B cell (primary cell): Measurements from ENCODE around the gene C1QTNF7. TPM values are rescaled to one million over a fixed set of nuclear protein-coding genes. Genes with fewer than 3 reads are reported as not detected.

Source experiments
- ATAC-seq: fragments of 200-7000 bp; cut with Tn5 transposase; one replicate; pipeline ENCODE4 v1.10.0; 2021; ENCODE audit warnings: low read depth, mild to moderate bottlenecking, moderate number of reproducible peaks, moderate library complexity
- CTCF ChIA-PET: fragments of 350-600 bp; sonication (Branson Sonifier 250); formaldehyde crosslinking; loops from one replicate; lab custom pipeline; 2021; ENCODE audit warnings: antibody characterized with exemption, inconsistent platforms; lab: Charles Lee
- POLR2A ChIA-PET: fragments of 350-600 bp; sonication (Branson Sonifier 250); formaldehyde crosslinking; loops from one replicate; lab custom pipeline; 2021; ENCODE audit warnings: antibody characterized with exemption; lab: Charles Lee
- DNase-seq: peaks from one replicate; pipeline ENCODE4 v3.0.0; 2013
- H2AFZ ChIP-seq: 2 replicates; pipeline ENCODE4 v1.6.1; 2012; ENCODE audit warnings: mild to moderate bottlenecking, low read depth, low read length; ENCODE audit not compliant: insufficient read depth, poor library complexity, severe bottlenecking
- H3K27ac ChIP-seq, 2 donors: 1 replicate in 1 of 2; 2 replicates in 1 of 2; pipeline ENCODE4 v1.5.1; 2012 to 2013; ENCODE audit warnings: low read length in 2 of 2, mild to moderate bottlenecking in 2 of 2, moderate library complexity in 1 of 2
- H3K27me3 ChIP-seq, 4 experiments: fragments of 200-600 bp in 1 of 4; sonication (generic) in 1 of 4; replicated peaks in 1 of 4; 1 replicate in 2 of 4; 2 replicates in 2 of 4; pipeline versions ENCODE4 v1.6.1 to v1.7.0; 2013 to 2016; ENCODE audit warnings: low read length in 3 of 4, mild to moderate bottlenecking in 2 of 4, mixed read lengths in 1 of 4, moderate library complexity in 1 of 4; ENCODE audit not compliant: insufficient read depth in 4 of 4, control insufficient read depth in 3 of 4; ENCODE audit errors: control extremely low read depth in 1 of 4
- H3K36me3 ChIP-seq, 2 experiments: replicated peaks in 1 of 2; 1 replicate in 1 of 2; 2 replicates in 1 of 2; pipeline versions ENCODE4 v1.6.1 to v1.7.1; 2013; ENCODE audit warnings: low read length in 1 of 2; ENCODE audit not compliant: insufficient read depth in 2 of 2, control insufficient read depth in 1 of 2; ENCODE audit errors: control extremely low read depth in 1 of 2, extremely low read depth in 1 of 2
- H3K4me1 ChIP-seq, 2 donors: fragments of 200-600 bp in 1 of 2; sonication (generic) in 1 of 2; 1 replicate in 1 of 2; 2 replicates in 1 of 2; pipeline versions ENCODE4 v1.5.1 to v1.6.1; 2013 to 2017; ENCODE audit warnings: low read length in 2 of 2; ENCODE audit not compliant: control insufficient read depth in 2 of 2, insufficient read depth in 2 of 2
- H3K4me2 ChIP-seq: replicated peaks from 2 replicates; pipeline ENCODE3; 2012; ENCODE audit warnings: mild to moderate bottlenecking, low read depth, low read length; ENCODE audit not compliant: poor library complexity, severe bottlenecking
- H3K4me3 ChIP-seq, 5 experiments: fragments of 200-600 bp in 1 of 5; sonication (generic) in 1 of 5; 1 replicate in 3 of 5; 2 replicates in 2 of 5; pipeline versions ENCODE4 v1.5.1 to v1.7.0; 2011 to 2016; ENCODE audit warnings: low read length in 4 of 5, mild to moderate bottlenecking in 4 of 5, low read depth in 2 of 5, control low read depth in 1 of 5, moderate library complexity in 1 of 5; ENCODE audit not compliant: insufficient read depth in 1 of 5; ENCODE audit errors: control extremely low read depth in 1 of 5, extremely low read depth in 1 of 5
- H3K79me2 ChIP-seq: fragments of 200-600 bp; sonication (generic); one replicate; pipeline ENCODE4 v1.6.0; 2016; ENCODE audit warnings: low read length; ENCODE audit not compliant: control insufficient read depth, insufficient read depth
- H3K9ac ChIP-seq: fragments of 200-600 bp; sonication (generic); 2 replicates; pipeline ENCODE4 v1.6.1; 2017; ENCODE audit warnings: mild to moderate bottlenecking, low read length, moderate library complexity
- H3K9me3 ChIP-seq, 3 donors: one replicate each; pipeline versions ENCODE4 v1.6.1 to v1.7.1; 2013; ENCODE audit warnings: low read length in 2 of 3; ENCODE audit not compliant: control insufficient read depth in 2 of 3, insufficient read depth in 1 of 3; ENCODE audit errors: control extremely low read depth in 1 of 3
- H4K20me1 ChIP-seq: 2 replicates; pipeline ENCODE4 v1.6.0; 2012; ENCODE audit warnings: mild to moderate bottlenecking, low read length; ENCODE audit not compliant: insufficient read depth, control insufficient read depth, poor library complexity, severe bottlenecking
- H3K27ac Mint-ChIP-seq: one replicate; pipeline ENCODE4 v1.8.0; 2021; ENCODE audit warnings: mixed read lengths
- H3K27me3 Mint-ChIP-seq: one replicate; pipeline ENCODE4 v1.8.0; 2021; ENCODE audit warnings: mixed read lengths
- H3K4me1 Mint-ChIP-seq: one replicate; pipeline ENCODE4 v1.8.0; 2021; ENCODE audit warnings: mixed read lengths
- H3K4me3 Mint-ChIP-seq: one replicate; pipeline ENCODE4 v1.8.0; 2021; ENCODE audit warnings: mixed read lengths
- H3K9me3 Mint-ChIP-seq: one replicate; pipeline ENCODE4 v1.8.0; 2022; ENCODE audit warnings: mixed read lengths; ENCODE audit not compliant: insufficient read depth
- EZH2 ChIP-seq: IDR thresholded peaks from 2 replicates; pipeline ENCODE4 v1.6.1; 2012; ENCODE audit warnings: borderline replicate concordance, low read depth, mild to moderate bottlenecking, moderate library complexity, low read length; ENCODE audit not compliant: insufficient read depth, poor library complexity, severe bottlenecking
- WGBS: methylation state at CpG from one replicate; pipeline ENCODE4 v1.1.5; 2013; ENCODE audit warnings: missing lambda C conversion rate; ENCODE audit not compliant: insufficient coverage; 5-methylcytosine and 5-hydroxymethylcytosine counted together
- intact Hi-C: fragments of 100-400 bp; cut with micrococcal nuclease; formaldehyde crosslinking; loops from one replicate; pipeline ENCODE4 v1.10.0; 2022
- polyA plus RNA-seq: library from polyadenylated mRNA; depleted of rRNA; stranded (reverse); fragments of >200 nt; gene quantifications from 2 replicates; pipeline ENCODE4 v1.2.3, GENCODE V29; 2012
- total RNA-seq, 2 donors: library from RNA; stranded (reverse); fragments of 120-200 nt in 1 of 2; gene quantifications; 1 replicate in 1 of 2; 2 replicates in 1 of 2; pipeline versions ENCODE4 v1.2.3 to v1.2.4, GENCODE V29; 2013 to 2022
- TF ChIP-seq, protein P1 (sequence below): fragments of 200-600 bp; IDR thresholded peaks from one replicate; pipeline ENCODE4 v1.8.0; 2022; ENCODE audit warnings: antibody characterized with exemption, mild to moderate bottlenecking

The C1QTNF7 gene
- total and polyA plus RNA-seq, 2 donors (not counting 1 experiment from before 2014, with no cell fraction given): not detected

DNA sequence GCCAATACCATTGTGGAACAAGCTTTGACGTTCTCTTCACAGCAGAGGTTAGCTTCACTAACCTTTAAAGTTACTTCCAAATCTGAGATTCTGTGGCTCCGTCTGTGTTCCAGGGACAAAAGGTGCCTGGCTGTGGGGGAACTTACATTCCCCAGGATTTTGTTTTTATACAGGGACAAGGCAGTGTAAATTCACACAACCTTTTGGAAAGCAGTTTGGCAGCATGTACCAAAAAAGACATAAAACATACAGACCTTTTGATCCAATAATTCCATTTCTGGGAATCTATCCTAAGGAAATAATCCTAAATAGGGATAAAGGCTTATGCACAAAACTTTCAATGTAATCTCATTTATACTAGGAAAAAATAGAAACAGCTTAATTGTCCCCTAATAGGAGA, 8.9 kb upstream of the C1QTNF7 start:
- no peaks in the 10 kb centered on the region for H3K27me3 ChIP-seq
- H3K36me3 ChIP-seq: no peaks in the 10 kb centered on the region
- H3K4me2 ChIP-seq: no peak overlapping the region
- no peak for DNase-seq
- ATAC-seq: no peak
- 100% methylated on average over 2 of the region's 2 CpGs for WGBS
- H3K27ac Mint-ChIP-seq: no peak overlapping the region
- H3K4me3 Mint-ChIP-seq: no peak overlapping the region
- intact Hi-C loops: loop anchor here (10.0 kb wide), 1 partner anchor 236 kb away; the partner anchor contains the start of gene FBXL5
- no peaks in the 10 kb centered on the region for H3K9me3 Mint-ChIP-seq
- H3K4me1 ChIP-seq: peaks cover 29 to 30% of the 10 kb centered on the region in 2 donors
- H3K27me3 Mint-ChIP-seq: no peaks in the 10 kb centered on the region
- H3K9ac ChIP-seq: no peak overlapping the region
- ChIA-PET POLR2A (no interaction called here), CTCF (interaction anchor here (1.2 kb wide), 1 partner anchor 39 kb away, joined by 3 read pairs; no protein-coding TSS in a partner anchor)
- H3K4me1 Mint-ChIP-seq: peaks cover 30% of the 10 kb centered on the region
- H3K79me2 ChIP-seq: no peaks in the 10 kb centered on the region
- H3K4me3 ChIP-seq: no peak overlapping the region
- TF ChIP-seq, protein P1, sequence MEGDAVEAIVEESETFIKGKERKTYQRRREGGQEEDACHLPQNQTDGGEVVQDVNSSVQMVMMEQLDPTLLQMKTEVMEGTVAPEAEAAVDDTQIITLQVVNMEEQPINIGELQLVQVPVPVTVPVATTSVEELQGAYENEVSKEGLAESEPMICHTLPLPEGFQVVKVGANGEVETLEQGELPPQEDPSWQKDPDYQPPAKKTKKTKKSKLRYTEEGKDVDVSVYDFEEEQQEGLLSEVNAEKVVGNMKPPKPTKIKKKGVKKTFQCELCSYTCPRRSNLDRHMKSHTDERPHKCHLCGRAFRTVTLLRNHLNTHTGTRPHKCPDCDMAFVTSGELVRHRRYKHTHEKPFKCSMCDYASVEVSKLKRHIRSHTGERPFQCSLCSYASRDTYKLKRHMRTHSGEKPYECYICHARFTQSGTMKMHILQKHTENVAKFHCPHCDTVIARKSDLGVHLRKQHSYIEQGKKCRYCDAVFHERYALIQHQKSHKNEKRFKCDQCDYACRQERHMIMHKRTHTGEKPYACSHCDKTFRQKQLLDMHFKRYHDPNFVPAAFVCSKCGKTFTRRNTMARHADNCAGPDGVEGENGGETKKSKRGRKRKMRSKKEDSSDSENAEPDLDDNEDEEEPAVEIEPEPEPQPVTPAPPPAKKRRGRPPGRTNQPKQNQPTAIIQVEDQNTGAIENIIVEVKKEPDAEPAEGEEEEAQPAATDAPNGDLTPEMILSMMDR: no peak
- TF ChIP-seq EZH2: no peak
- H4K20me1 ChIP-seq: no peaks in the 10 kb centered on the region
- H3K9me3 ChIP-seq: peaks cover 0 to 3% (median 0%) of the 10 kb centered on the region in 3 donors
- H3K27ac ChIP-seq: no peak overlapping the region
- no peak overlapping the region for H2AFZ ChIP-seq

DNA sequence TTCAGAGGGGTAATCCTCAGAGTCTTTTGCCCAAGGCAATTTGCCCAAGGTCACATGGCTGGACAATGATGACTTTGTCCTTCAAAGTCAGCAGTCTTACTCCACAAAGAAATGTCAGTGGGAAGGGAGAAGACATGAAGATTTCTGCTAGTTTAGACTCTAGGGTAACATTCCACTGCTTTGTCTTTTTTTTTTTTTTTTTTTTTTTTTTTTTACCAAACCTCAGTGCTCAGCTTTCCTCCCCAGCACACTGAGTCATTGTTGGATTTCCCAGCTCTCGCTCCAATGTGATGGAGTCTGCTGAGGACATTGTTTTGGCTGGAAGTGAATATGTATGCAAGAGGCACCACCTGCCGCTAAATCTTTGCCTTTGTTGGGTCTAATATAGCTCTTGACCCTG, 7.2 kb upstream of the C1QTNF7 start:
- Mint-ChIP-seq H3K27me3 (peaks cover 6% of the 10 kb centered on the region), H3K4me3 (no peak overlapping the region), H3K9me3 (no peaks in the 10 kb centered on the region), H3K27ac (no peak overlapping the region), H3K4me1 (peaks cover 20% of the 10 kb centered on the region)
- POLR2A ChIA-PET: no interaction called here
- TF ChIP-seq, protein P1: no peak
- TF ChIP-seq EZH2: no peak
- CTCF ChIA-PET: interaction anchor here (1.5 kb wide), 1 partner anchor 38 kb away, joined by 5 read pairs; no protein-coding TSS in a partner anchor
- Histone ChIP-seq H3K9me3 (peaks cover 0 to 3% (median 0%) of the 10 kb centered on the region in 3 donors), H2AFZ (no peak overlapping the region), H3K27me3 (no peaks in the 10 kb centered on the region), H3K36me3 (no peaks in the 10 kb centered on the region), H3K9ac (no peak overlapping the region), H3K27ac (no peak overlapping the region), H3K4me3 (no peak overlapping the region), H3K4me1 (peaks cover 18 to 19% of the 10 kb centered on the region in 2 donors), H3K4me2 (no peak overlapping the region), H3K79me2 (no peaks in the 10 kb centered on the region), H4K20me1 (no peaks in the 10 kb centered on the region)
- intact Hi-C loops: no loop called here
- no peak for ATAC-seq
- no peak for DNase-seq
- 100% methylated on average over 1 of the region's 2 CpGs for WGBS
